ENCODE results near the gene ATG4A. TPM values are rescaled to one million over a fixed set of nuclear protein-coding genes. Genes with fewer than 3 reads are reported as not detected.

Gene ATG4A
- total RNA-seq, 1 experiment from 2014 or later = 3.5 TPM

GRCh38 chrX:108130889-108131288, 39.3 kb downstream of the ATG4A start:
- Mint-ChIP-seq H3K27me3 (ENCODE audit: low read depth) (no peaks in the 10 kb centered on the region), H3K4me1 (peaks cover 21% of the 10 kb centered on the region), H3K4me3 (no peak overlapping the region), H3K27ac (no peak overlapping the region), H3K9me3 (no peaks in the 10 kb centered on the region), H3K36me3 (no peaks in the 10 kb centered on the region)
- ChIA-PET POLR2A (no interaction called here), CTCF (no interaction called here)
- no peak for TF ChIP-seq TEAD1 (CRISPR knock-in tag; IDR thresholded peaks at IDR 0.05)
- TF ChIP-seq PRRX2 (CRISPR knock-in tag; IDR thresholded peaks at IDR 0.05) = no peak
- no peak for TF ChIP-seq MAX (CRISPR knock-in tag; IDR thresholded peaks at IDR 0.05)
- ATAC-seq = no peak
- DNase-seq (ENCODE audit: low spot score) = no peak

GRCh38 chrX:108131471-108131870, 39.9 kb downstream of the ATG4A start:
- ATAC-seq (no peak), DNase-seq (ENCODE audit: low spot score) (no peak)
- CTCF ChIA-PET = interaction anchor here (0.5 kb wide), 1 partner anchor 1298 kb away, joined by 3 read pairs; no protein-coding TSS in a partner anchor
- Mint-ChIP-seq H3K36me3 (no peaks in the 10 kb centered on the region), H3K9me3 (no peaks in the 10 kb centered on the region), H3K27ac (no peak overlapping the region), H3K27me3 (ENCODE audit: low read depth) (no peaks in the 10 kb centered on the region), H3K4me1 (peaks cover 16% of the 10 kb centered on the region), H3K4me3 (no peak overlapping the region)
- POLR2A ChIA-PET = no interaction called here
- TF ChIP-seq ZBTB21 (CRISPR knock-in tag; IDR thresholded peaks at IDR 0.05; ENCODE audit: borderline replicate concordance) = no peak
- TF ChIP-seq HMGXB4 (CRISPR knock-in tag; IDR thresholded peaks at IDR 0.05) = no peak
- TF ChIP-seq CREM (CRISPR knock-in tag; IDR thresholded peaks at IDR 0.05) = no peak
- no peak for TF ChIP-seq HMGA2 (CRISPR knock-in tag; IDR thresholded peaks at IDR 0.05)
- TF ChIP-seq IRF2 (CRISPR knock-in tag; IDR thresholded peaks at IDR 0.05; ENCODE audit: borderline replicate concordance, low read depth) = no peak
- TF ChIP-seq TCF7 (CRISPR knock-in tag; IDR thresholded peaks at IDR 0.05; ENCODE audit: low read depth) = no peak
- TF ChIP-seq PRDM15 (CRISPR knock-in tag; IDR thresholded peaks at IDR 0.05) = no peak
- TF ChIP-seq ZNF532 (CRISPR knock-in tag; IDR thresholded peaks at IDR 0.05; ENCODE audit: borderline replicate concordance) = no peak
- no peak for TF ChIP-seq ZNF263 (CRISPR knock-in tag; IDR thresholded peaks at IDR 0.05; ENCODE audit: low read depth)
- TF ChIP-seq ZBTB43 (CRISPR knock-in tag; IDR thresholded peaks at IDR 0.05) = no peak

Data from WTC11 (cell line).